Activated CD8-positive, alpha-beta T cell treated with anti-CD3 and anti-CD28 coated beads, Interleukin-2, amount 10 ng/mL, durations not matched to agents 7 days and 5 days (primary cell): Measurements from ENCODE around the gene VAC14. TPM values are rescaled to one million over a fixed set of nuclear protein-coding genes. Genes with fewer than 3 reads are reported as not detected.
"Not testable (repeated sequence)": the region's sequence is repeated elsewhere in the genome, so short reads cannot be mapped to it uniquely, and the experiment has no call there.

Experiments
- ATAC-seq: fragments of 150-1000 bp; cut with Tn5 transposase; one replicate; pipeline ENCODE4 v1.10.0; 2021; ENCODE audit warnings: moderate library complexity
- CTCF ChIA-PET: fragments of 350-600 bp; sonication (Branson Sonifier 250); formaldehyde crosslinking; loops from one replicate; lab custom pipeline; 2021; ENCODE audit warnings: antibody characterized with exemption; lab: Charles Lee
- POLR2A ChIA-PET: fragments of 350-600 bp; sonication (Branson Sonifier 250); formaldehyde crosslinking; loops from one replicate; lab custom pipeline; 2021; ENCODE audit warnings: antibody characterized with exemption; lab: Charles Lee
- DNase-seq: peaks from one replicate; pipeline ENCODE4 v3.0.0-alpha.2; 2020
- H3K27ac Mint-ChIP-seq: one replicate; pipeline ENCODE4 v1.8.0; 2021; ENCODE audit warnings: mild to moderate bottlenecking, mixed read lengths
- H3K27me3 Mint-ChIP-seq: one replicate; pipeline ENCODE4 v1.8.0; 2021; ENCODE audit warnings: low read depth, mixed read lengths
- H3K36me3 Mint-ChIP-seq: one replicate; pipeline ENCODE4 v1.8.0; 2021; ENCODE audit warnings: low read depth, mixed read lengths
- H3K4me1 Mint-ChIP-seq: one replicate; pipeline ENCODE4 v1.8.0; 2021; ENCODE audit warnings: low read depth, mixed read lengths
- H3K4me3 Mint-ChIP-seq: one replicate; pipeline ENCODE4 v1.8.0; 2021; ENCODE audit warnings: mild to moderate bottlenecking, mixed read lengths
- H3K9me3 Mint-ChIP-seq: one replicate; pipeline ENCODE4 v1.8.0; 2022; ENCODE audit warnings: mixed read lengths; ENCODE audit not compliant: insufficient read depth
- total RNA-seq, 2 experiments: library from RNA; stranded (reverse); gene quantifications; one replicate each; pipeline ENCODE4 v1.2.3, GENCODE V29; 2021

Gene VAC14
- total RNA-seq, 2 experiments from 2014 or later, result 35.2 to 37.9 TPM

GRCh38 chr16:70670938-70671337, 130.0 kb downstream of the VAC14 start:
- H3K27ac Mint-ChIP-seq, H3K27me3 Mint-ChIP-seq, H3K4me3 Mint-ChIP-seq, CTCF ChIA-PET, H3K9me3 Mint-ChIP-seq, DNase-seq, H3K4me1 Mint-ChIP-seq, POLR2A ChIA-PET, ATAC-seq: not testable (repeated sequence)
- H3K36me3 Mint-ChIP-seq, result peaks cover 13% of the 10 kb centered on the region

- Mint-ChIP-seq H3K9me3 (no peaks in the 10 kb centered on the region), H3K4me1 (no peaks in the 10 kb centered on the region), H3K4me3 (no peak overlapping the region), H3K27ac (no peak overlapping the region), H3K27me3 (no peaks in the 10 kb centered on the region), H3K36me3 (peaks cover 13% of the 10 kb centered on the region)
- POLR2A ChIA-PET, result no interaction called here
- CTCF ChIA-PET, result no interaction called here
- no peak for DNase-seq
- ATAC-seq, result no peak
Observed at GRCh38 chr16:70670175-70670574, 130.8 kb downstream of the VAC14 start.

GRCh38 chr16:70665806-70666735, 134.9 kb downstream of the VAC14 start:
- ChIA-PET CTCF (interaction anchor here (2.5 to 4.5 kb wide), 2 partner anchors 12 to 105 kb away, joined by 11 to 21 read pairs; no protein-coding TSS in a partner anchor), POLR2A (interaction anchor here (0.6 kb wide), 1 partner anchor 78 kb away, joined by 3 read pairs; no protein-coding TSS in a partner anchor)
- no peak overlapping the region for H3K27ac Mint-ChIP-seq
- DNase-seq, result no peak
- no peak for ATAC-seq
- H3K9me3 Mint-ChIP-seq, result no peaks in the 10 kb centered on the region
- H3K27me3 Mint-ChIP-seq, result no peaks in the 10 kb centered on the region
- H3K4me1 Mint-ChIP-seq, result peaks cover under 1% of the 10 kb centered on the region
- peaks cover 13% of the 10 kb centered on the region for H3K36me3 Mint-ChIP-seq
- no peak overlapping the region for H3K4me3 Mint-ChIP-seq

DNA sequence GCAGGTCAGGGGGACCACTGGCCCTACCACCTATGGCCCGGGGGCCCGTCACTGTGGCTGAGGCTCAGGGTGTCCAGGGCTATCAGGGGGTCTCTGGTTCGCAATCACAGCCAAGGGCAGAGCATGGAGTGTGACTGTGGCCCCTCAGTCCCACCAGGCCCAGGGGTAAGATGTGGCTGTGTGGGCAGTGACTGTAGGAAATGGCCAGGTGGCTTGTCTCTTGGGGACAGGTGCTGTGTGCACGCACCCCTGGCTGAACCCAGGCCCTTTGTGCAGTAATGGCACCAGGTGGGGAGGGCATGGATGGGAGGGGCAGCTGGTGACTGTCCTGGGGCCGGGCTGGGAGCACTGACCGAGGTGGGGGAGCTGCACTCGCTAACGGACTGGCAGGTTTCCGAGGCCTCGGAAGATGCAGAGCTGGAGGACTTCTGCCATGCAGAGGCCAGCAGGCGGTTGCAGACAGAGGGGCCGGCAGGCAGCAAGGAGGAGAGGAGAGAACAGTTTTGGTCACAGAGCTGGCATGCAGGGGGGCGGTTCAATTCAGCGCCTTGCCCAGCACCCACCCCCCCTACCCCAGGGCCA, 135.8 kb downstream of the VAC14 start:
- Mint-ChIP-seq H3K27me3 (no peaks in the 10 kb centered on the region), H3K4me3 (no peak overlapping the region), H3K36me3 (peaks cover 9% of the 10 kb centered on the region), H3K9me3 (no peaks in the 10 kb centered on the region), H3K27ac (no peak overlapping the region), H3K4me1 (peaks cover 7% of the 10 kb centered on the region)
- no peak for DNase-seq
- POLR2A ChIA-PET, result no interaction called here
- ATAC-seq, result no peak
- CTCF ChIA-PET, result interaction anchor here (0.7 to 4.5 kb wide), 2 partner anchors 106 to 398 kb away, joined by 3 to 21 read pairs; no protein-coding TSS in a partner anchor

DNA sequence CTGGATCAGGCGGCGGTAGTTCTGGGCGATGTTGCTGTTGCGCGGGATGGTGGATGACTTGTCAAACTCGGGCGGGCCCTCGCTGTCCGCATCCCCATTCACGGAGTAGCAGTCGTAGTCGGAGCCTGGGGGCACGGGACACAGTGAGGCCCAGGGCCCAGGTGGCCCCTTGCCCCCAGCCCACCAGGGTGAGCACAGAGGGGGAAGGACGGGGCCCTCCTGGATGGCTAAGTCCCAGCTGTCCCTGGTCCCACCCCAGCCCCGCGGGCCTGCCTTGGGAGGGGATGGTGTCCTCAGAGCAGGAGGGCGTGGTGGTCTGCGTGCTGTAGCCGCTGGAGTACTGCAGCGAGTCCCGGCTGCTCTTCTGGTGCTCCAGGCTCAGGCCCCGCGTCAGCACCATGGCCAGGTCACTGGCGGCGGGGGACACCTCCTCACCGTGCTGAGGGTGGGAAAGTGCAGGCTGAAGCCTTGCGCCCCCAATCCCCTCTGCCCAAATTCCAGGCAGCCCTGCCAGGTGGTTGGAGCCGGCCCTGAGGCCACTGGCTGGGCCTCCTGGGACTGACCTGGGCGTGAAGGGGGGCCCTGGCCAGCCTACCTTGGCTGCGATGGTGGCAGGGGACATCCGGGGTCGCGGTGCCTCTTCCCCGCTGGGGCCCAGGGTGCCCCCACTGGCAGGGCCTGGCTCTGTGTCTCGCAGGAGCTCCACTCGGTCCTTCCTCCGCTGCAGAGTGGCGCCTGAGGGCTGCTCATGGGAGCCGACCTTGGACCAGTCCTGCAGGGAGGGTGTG, 136.4 kb downstream of the VAC14 start:
- H3K27ac Mint-ChIP-seq, result no peak overlapping the region
- H3K9me3 Mint-ChIP-seq, result no peaks in the 10 kb centered on the region
- H3K36me3 Mint-ChIP-seq, result peaks cover 8% of the 10 kb centered on the region
- H3K4me1 Mint-ChIP-seq, result peaks cover 7% of the 10 kb centered on the region
- H3K4me3 Mint-ChIP-seq, result no peak overlapping the region
- no peak for ATAC-seq
- ChIA-PET POLR2A (no interaction called here), CTCF (interaction anchor here (0.7 kb wide), 1 partner anchor 397 kb away, joined by 3 read pairs; no protein-coding TSS in a partner anchor)
- no peaks in the 10 kb centered on the region for H3K27me3 Mint-ChIP-seq
- no peak for DNase-seq

GRCh38 chr16:70663524-70664324, 137.2 kb downstream of the VAC14 start:
- Mint-ChIP-seq H3K4me1 (peaks cover 7% of the 10 kb centered on the region), H3K9me3 (no peaks in the 10 kb centered on the region), H3K36me3 (peaks cover 3% of the 10 kb centered on the region), H3K27me3 (no peaks in the 10 kb centered on the region), H3K4me3 (no peak overlapping the region), H3K27ac (no peak overlapping the region)
- ChIA-PET CTCF (no interaction called here), POLR2A (no interaction called here)
- no peak for DNase-seq
- no peak for ATAC-seq

DNA sequence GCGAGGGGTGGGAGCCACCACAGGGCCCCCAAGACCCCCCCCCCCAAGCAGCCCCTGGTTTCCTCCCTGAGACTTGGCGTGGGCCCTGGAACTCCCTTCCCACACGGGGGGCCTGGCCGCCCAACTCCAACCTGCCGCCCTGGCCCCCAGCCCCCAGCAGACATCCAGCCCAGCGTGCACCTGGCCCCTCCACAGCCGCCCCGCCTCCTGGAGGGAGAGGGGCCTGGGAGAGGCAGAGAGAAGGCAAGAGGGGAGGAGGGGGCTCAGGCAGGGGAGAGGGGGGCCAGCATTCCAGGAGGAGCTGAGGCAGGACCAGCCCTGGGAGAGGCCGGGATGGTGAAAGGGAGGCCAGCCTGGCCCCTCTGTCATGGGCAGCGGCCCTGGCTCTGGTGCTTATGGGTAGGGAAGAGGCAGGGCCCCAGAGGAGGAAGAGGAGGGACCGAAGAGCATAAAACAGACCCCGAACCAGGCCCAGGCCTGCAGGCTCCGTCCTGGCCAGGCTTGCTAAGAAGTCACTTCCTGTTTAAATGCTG, 137.9 kb downstream of the VAC14 start:
- Mint-ChIP-seq H3K9me3 (no peaks in the 10 kb centered on the region), H3K27me3 (no peaks in the 10 kb centered on the region), H3K36me3 (no peaks in the 10 kb centered on the region), H3K4me1 (peaks cover 7% of the 10 kb centered on the region), H3K27ac (no peak overlapping the region), H3K4me3 (no peak overlapping the region)
- DNase-seq (no peak), ATAC-seq (no peak)
- ChIA-PET POLR2A (interaction anchor here (1.4 kb wide), 1 partner anchor 16 kb away, joined by 3 read pairs; no protein-coding TSS in a partner anchor), CTCF (no interaction called here)

GRCh38 chr16:70661918-70662641, 138.9 kb downstream of the VAC14 start:
- ChIA-PET CTCF (interaction anchor here (0.7 to 1.7 kb wide), 3 partner anchors 9 to 110 kb away, joined by 3 read pairs; no protein-coding TSS in a partner anchor), POLR2A (interaction anchor here (1.4 kb wide), 1 partner anchor 17 kb away, joined by 3 read pairs; no protein-coding TSS in a partner anchor)
- H3K27ac Mint-ChIP-seq, result no peak overlapping the region
- H3K4me3 Mint-ChIP-seq, result no peak overlapping the region
- no peaks in the 10 kb centered on the region for H3K27me3 Mint-ChIP-seq
- DNase-seq, result no peak
- no peak for ATAC-seq
- H3K36me3 Mint-ChIP-seq, result no peaks in the 10 kb centered on the region
- H3K9me3 Mint-ChIP-seq, result no peaks in the 10 kb centered on the region
- peaks cover 7% of the 10 kb centered on the region for H3K4me1 Mint-ChIP-seq

- Mint-ChIP-seq H3K27me3 (no peaks in the 10 kb centered on the region), H3K4me1 (peaks cover 7% of the 10 kb centered on the region), H3K4me3 (no peak overlapping the region), H3K27ac (no peak overlapping the region), H3K36me3 (no peaks in the 10 kb centered on the region), H3K9me3 (no peaks in the 10 kb centered on the region)
- ATAC-seq (no peak), DNase-seq (no peak)
- ChIA-PET CTCF (interaction anchor here (0.7 to 1.7 kb wide), 3 partner anchors 9 to 110 kb away, joined by 3 read pairs; no protein-coding TSS in a partner anchor), POLR2A (no interaction called here)
Observed at GRCh38 chr16:70661534-70661917, 139.4 kb downstream of the VAC14 start.

DNA sequence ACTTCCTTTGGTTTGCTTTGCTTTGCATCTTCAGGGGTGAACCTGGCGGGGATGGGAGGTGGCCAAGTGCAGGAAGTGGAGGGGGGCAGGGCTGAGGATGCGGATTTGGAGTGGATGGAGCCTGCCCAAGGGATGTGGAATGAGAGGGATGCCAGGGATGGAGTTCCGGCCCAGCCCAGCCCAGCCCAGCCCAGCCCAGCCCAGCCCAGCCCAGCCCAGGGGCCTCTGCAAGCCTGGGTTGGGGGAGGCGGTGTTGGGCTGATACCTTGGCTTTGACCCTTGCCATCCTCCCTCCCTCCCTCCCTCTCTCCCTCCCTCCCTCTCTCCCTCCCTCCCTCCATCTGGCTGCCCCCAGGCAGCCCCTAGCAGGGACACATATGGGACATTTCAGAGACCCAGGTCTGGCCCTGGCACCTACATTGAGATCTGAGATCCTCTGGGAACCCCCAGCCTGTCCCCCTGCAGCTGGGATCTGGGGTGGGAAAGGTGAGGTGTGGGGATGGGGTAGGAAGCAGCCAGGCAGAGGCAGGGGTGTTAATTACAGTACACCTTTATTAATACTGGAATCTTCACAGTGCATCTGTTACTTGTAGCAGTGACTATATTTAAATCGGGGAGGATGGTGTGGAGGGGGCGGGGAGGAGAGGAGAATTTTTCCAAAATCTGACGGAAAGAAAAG, 140.1 kb downstream of the VAC14 start:
- ChIA-PET POLR2A (no interaction called here), CTCF (interaction anchor here (1.7 kb wide), 1 partner anchor 111 kb away, joined by 3 read pairs; no protein-coding TSS in a partner anchor)
- peak; percentile 38 for DNase-seq
- Mint-ChIP-seq H3K4me1 (peaks cover 7% of the 10 kb centered on the region), H3K36me3 (no peaks in the 10 kb centered on the region), H3K4me3 (no peak overlapping the region), H3K27ac (peak overlapping the region; percentile 77), H3K27me3 (peaks cover 2% of the 10 kb centered on the region), H3K9me3 (no peaks in the 10 kb centered on the region)
- peak; percentile 24 for ATAC-seq
